EL (cell line): ENCODE results near the gene ZNF800.

Experiments
- DNase-seq: peaks from one replicate; pipeline ENCODE4 v3.0.0-alpha.2; 2016

Gene ZNF800

DNA sequence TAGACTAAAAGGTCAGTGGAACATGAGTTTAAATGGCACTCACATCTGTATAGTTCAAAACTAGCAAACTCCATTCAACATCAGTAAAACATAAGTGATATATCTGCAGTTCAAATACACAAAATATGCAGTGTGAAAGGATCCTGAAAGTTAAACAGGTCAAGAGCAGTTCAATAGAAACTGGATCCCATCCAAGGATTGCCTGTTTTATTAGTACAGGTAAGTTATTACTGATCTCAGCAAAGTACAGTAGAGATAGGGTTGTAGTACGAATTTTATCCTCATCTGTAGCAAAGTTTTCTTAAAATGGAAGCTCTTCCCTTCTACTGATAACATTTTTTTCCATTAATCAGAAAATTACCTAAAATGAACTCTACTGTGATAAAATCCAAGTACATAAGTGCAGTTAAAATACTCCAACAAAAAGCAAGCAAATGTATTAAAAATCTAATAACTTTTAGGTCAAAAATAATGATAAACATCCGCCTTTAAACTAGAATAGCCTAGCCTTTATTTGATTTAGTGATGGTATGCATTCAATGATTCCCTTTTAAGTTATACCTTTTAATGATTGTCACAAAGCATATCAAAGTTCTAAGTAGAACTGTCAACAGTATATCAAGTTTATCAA, 2.2 kb downstream of the ZNF800 start:
- DNase-seq = no peak

DNA sequence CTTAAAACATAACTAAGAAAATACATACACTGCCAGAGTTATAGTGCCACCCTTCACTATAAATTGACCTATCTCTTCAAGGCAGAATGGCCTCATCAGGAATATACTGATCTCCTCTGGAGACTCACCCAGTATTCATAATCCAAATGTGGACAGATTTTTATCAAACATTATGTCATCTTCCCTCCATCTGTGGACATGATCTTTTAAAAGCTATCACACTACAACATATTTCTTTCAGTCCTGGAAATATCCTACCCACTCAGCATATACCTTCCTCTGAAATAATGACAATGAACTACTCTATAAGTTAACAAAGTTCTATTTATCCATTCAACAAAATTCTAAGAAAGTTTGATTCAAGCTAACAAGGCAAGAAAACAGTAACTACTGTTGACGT, 3.2 kb downstream of the ZNF800 start:
- DNase-seq = no peak

GRCh38 chr7:127387974-127388373, 4.5 kb downstream of the ZNF800 start:
- no peak for DNase-seq

GRCh38 chr7:127383123-127383835, 9.2 kb downstream of the ZNF800 start:
- peak; percentile 25 for DNase-seq

- no peak for DNase-seq
Measured at GRCh38 chr7:127382301-127383085, 10.0 kb downstream of the ZNF800 start.

DNA sequence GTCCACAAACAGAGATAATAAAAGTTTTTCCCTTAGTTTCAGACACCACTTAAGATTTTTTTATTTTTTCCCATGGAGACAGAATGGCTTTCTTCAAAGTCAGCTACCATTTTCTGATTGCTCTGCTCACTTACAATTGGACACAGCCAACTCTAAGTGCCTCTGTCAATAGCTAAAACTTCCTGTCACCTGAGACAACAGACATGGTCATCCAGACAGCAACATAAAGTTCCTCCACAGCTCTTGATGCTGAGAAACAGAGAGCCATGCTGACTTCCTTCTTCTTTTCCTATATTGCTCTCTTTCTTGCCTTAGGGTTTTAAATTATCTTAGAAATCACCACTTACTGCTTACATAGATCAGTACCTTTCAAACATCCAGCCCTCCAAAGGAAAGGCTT, 12.0 kb downstream of the ZNF800 start:
- DNase-seq = no peak

GRCh38 chr7:127379642-127380041, 12.9 kb downstream of the ZNF800 start:
- no peak for DNase-seq

- DNase-seq = no peak
Measured at GRCh38 chr7:127378537-127378936, 14.0 kb downstream of the ZNF800 start.

GRCh38 chr7:127377425-127377824, 15.1 kb downstream of the ZNF800 start:
- no peak for DNase-seq

DNA sequence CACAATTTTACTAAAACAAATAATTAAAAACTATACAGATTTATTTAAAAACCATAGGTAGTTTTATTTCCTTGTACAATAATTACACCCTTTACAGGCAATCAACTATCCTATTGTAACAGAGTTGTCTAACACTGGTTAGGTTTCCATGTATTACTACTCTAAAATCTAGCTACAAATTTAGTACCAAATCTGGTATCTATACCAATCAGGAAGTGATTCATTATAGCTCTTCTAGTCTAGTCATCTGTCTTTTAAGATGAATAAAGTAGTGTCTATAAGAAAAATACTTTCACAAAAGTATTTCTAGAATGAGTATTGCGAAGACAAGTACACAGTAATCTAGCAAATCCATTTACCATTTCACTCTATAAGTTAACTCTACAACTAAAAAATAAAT, 16.9 kb downstream of the ZNF800 start:
- DNase-seq = no peak

GRCh38 chr7:127367679-127368078, 24.8 kb downstream of the ZNF800 start:
- DNase-seq = no peak

- no peak for DNase-seq
Measured at GRCh38 chr7:127366680-127367079, 25.8 kb downstream of the ZNF800 start.

GRCh38 chr7:127365957-127366315, 26.6 kb downstream of the ZNF800 start:
- no peak for DNase-seq

GRCh38 chr7:127365164-127365956, 27.1 kb downstream of the ZNF800 start:
- DNase-seq = no peak

- no peak for DNase-seq
Measured at GRCh38 chr7:127362364-127363027, 30.0 kb downstream of the ZNF800 start.

- DNase-seq = no peak
Measured at GRCh38 chr7:127361736-127362135, 30.8 kb downstream of the ZNF800 start.

DNA sequence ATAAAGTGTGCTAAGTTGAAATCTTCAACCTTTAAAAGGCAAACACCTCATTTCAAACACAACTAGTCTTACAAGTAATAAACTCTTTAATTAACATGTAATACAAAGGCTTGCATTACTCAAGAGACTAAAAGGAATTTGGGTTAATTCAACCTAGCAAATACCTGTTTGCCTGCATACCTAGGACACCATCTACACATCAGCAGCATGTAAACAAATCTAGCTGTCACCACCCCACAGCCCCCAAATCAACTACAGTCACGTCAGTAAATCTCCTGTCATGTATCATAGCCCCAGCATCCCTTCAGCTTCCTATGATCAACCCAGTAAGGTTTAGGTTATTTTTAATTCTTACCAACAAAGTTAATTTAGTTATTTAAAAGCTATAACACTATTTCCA, 33.5 kb downstream of the ZNF800 start:
- no peak for DNase-seq

GRCh38 chr7:127353897-127354296, 38.6 kb downstream of the ZNF800 start:
- DNase-seq = no peak

- no peak for DNase-seq
Measured at GRCh38 chr7:127350586-127350985, 41.9 kb downstream of the ZNF800 start.

DNA sequence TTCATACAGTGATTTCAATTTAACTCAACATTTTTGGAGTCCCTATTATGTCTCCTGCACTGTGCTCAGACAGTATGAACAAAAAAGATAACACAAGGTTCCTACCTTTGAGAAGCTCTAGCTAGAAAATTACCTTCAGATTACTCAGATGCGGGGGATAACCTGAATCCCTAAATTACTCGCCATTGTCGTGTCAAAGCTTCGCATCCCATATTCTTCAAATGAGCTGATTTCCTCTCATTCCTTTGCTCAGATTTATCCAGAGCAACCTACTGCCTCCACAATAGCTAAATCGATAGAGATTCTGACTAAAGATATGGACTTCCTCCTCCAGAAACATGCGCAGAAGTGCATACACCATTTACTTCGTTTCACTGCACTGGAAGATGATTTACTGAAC, 42.6 kb downstream of the ZNF800 start:
- no peak for DNase-seq

DNA sequence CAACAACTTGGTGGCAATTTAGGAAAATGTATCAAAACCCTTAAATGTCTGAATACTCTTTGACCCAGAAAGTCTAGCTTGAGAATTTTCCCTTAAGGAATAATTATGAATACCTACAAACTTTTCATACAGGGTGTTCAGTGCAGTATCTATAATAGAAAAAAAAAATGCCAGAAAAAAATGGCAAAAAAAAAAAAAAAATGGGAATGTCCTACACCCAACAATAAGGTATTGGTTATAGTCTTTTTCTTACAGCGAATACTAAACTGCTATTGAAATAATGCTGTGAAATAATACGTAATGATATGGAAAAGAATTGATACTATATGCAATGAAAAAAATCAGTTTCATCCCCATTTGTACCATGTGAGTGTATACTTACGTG, 44.3 kb downstream of the ZNF800 start:
- DNase-seq = no peak

DNA sequence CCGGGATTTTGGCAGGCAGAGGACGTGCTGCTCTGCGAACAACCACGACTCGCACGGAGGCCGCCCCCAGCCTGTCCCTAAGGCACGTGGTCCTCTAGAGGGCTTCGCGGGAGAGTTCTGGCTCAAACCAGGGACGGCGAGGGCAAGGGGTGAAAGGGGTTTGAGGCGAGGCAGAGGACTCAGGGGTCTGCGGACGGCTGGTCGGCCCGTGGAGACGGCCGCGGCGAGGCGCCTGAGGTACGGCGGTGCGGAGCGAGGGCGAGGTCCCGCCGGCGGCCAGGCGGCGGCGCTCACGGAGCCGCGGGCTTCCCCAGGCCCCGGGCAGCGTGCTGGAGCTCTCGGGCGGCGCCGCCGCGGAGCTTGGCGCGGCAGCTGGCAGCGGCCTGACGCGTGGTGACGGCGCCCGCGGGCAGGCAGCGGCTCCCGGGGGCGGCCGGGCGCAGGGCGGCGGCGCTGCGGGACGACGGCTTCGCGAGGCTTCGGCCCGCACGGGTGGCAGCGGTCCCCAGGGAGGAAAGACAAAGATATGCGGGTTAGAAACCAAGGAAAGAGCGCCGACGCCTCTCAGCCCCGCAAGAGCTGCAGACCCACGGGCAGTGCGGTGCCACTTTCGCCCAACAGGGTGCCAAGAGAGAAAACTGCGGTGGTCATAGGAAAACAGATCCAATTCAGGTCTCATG, 44.8 kb downstream of the ZNF800 start:
- peak; percentile 67 for DNase-seq
